WI38 (cell line): ENCODE measurements around the gene SLC22A4.
A peak's percentile ranks its signal among the peaks of the same experiment; 100 is the strongest.

Source experiments
- H3K4me3 ChIP-seq: 2 replicates; pipeline ENCODE4 v1.5.1; 2011; ENCODE audit warnings: low read depth, mild to moderate bottlenecking, control low read depth, low read length
- TF ChIP-seq, protein P1 (sequence below): IDR thresholded peaks from 2 replicates; pipeline ENCODE4 v1.5.1; 2012; ENCODE audit warnings: low read depth, mild to moderate bottlenecking, control low read depth, low read length

SLC22A4 gene

DNA sequence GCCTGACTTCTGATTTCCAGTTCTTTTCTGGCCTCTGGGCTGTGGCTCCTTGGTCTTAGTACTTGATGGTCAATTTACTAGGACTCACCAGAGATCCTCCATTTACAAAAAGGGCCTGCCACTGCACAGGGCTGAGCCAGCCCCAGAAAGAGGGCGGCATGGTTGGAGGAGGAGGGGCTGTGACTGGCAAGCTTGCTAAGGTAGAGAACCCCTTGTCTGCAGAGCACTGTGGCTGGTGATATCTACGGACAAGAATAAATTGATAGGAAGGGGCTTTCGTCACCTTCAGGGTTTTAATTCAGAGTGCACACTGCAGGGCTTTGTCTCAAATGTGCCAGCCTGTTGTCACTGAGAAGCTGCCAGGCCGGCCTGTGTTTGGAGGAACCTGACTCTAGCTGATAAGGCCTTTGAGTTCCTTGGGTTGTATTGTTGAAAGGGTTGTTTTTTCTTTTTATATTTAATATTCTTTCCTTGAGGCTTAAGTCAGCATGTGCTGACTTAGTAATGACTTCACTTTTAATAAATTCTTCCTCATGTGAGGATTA, 90.4 kb downstream of the SLC22A4 start:
- no peak overlapping the region for H3K4me3 ChIP-seq
- TF ChIP-seq, protein P1, sequence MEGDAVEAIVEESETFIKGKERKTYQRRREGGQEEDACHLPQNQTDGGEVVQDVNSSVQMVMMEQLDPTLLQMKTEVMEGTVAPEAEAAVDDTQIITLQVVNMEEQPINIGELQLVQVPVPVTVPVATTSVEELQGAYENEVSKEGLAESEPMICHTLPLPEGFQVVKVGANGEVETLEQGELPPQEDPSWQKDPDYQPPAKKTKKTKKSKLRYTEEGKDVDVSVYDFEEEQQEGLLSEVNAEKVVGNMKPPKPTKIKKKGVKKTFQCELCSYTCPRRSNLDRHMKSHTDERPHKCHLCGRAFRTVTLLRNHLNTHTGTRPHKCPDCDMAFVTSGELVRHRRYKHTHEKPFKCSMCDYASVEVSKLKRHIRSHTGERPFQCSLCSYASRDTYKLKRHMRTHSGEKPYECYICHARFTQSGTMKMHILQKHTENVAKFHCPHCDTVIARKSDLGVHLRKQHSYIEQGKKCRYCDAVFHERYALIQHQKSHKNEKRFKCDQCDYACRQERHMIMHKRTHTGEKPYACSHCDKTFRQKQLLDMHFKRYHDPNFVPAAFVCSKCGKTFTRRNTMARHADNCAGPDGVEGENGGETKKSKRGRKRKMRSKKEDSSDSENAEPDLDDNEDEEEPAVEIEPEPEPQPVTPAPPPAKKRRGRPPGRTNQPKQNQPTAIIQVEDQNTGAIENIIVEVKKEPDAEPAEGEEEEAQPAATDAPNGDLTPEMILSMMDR = no peak

DNA sequence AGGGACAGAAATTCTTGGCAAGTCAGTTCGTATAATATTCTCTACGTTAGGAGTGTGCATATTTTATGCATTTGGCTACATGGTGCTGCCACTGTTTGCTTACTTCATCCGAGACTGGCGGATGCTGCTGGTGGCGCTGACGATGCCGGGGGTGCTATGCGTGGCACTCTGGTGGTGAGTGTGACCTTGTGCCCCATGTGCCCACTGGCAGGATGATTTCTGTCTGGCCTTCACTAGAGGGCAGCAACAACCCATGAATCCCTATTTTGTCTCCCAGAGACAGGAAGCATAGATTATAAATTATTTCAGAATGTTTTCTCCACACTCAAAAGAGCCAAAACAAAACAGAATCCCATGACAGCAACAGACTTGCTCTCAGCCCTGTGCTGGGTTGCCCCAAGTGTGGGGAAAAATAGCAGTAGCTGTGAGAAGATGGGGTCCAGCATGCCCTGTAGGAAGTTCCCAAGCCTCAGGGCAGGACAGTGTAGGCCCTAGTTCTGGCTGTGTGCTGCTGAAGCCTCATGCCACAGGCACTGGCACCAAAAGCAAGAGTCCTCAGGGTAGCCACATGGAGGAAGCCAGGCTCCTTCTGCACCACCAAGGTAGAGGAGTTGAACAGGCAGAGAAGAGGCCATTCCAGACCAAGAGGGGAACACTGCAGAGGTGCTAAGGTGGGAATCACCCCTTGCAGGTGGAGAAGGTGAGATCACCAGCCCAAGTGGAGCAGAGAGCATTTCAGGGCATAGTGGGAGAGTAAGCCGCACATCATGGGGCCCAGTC, 91.3 kb downstream of the SLC22A4 start:
- H3K4me3 ChIP-seq = no peak overlapping the region
- TF ChIP-seq, protein P1 = peak; percentile 71

DNA sequence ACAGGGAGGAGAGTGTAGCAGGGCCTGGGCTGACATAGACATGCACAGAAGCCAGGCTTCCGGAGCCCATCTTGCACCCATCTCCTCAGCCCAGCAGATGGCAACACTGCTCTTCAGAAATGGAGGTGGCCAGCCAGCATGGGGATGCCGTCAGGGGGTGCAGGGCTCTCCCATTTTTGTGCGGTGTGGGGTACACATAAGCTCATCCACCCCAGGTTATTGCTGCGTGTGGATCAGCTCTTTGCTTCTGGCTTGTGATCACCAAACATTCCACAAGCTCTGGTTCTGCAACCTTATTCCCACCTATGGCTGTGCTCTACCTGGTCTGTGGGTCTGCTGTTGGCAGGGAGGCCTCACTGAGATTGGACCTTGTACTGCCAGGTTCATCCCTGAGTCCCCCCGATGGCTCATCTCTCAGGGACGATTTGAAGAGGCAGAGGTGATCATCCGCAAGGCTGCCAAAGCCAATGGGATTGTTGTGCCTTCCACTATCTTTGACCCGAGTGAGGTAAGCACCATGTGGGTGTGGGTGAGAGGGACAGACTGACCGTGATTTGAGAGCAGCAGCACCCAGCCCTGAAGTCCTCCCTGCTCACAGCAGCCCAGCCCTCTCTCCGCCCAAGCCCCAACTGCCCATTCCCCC, 92.6 kb downstream of the SLC22A4 start:
- H3K4me3 ChIP-seq = no peak overlapping the region
- TF ChIP-seq, protein P1 = peak; percentile 83

DNA sequence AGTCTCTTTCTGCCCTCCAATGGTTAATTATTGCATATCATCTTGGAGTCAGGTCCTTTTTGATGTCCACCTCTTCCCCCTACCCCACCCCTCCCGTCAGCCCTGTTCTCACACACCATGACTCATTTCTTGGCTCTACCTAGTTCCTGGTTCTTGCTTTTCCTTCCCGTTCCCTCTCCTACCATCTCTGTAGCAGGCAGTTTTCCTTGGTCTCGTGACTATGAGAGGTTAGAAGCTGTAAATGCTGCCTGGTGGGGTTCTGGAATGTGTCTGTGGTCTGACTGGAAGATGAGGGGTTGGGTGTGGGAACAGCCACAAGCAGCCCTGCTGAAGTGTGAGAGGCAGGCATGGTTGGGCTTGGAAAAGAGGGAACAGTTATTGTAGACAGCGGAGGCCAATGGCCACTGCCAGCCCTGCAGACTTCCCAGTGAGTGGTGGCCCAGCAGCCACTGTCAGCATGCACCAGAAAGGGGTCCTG, 93.5 kb downstream of the SLC22A4 start:
- TF ChIP-seq, protein P1 = no peak
- H3K4me3 ChIP-seq = peak overlapping the region; percentile 11; the same call in 1 of the 2 replicates

DNA sequence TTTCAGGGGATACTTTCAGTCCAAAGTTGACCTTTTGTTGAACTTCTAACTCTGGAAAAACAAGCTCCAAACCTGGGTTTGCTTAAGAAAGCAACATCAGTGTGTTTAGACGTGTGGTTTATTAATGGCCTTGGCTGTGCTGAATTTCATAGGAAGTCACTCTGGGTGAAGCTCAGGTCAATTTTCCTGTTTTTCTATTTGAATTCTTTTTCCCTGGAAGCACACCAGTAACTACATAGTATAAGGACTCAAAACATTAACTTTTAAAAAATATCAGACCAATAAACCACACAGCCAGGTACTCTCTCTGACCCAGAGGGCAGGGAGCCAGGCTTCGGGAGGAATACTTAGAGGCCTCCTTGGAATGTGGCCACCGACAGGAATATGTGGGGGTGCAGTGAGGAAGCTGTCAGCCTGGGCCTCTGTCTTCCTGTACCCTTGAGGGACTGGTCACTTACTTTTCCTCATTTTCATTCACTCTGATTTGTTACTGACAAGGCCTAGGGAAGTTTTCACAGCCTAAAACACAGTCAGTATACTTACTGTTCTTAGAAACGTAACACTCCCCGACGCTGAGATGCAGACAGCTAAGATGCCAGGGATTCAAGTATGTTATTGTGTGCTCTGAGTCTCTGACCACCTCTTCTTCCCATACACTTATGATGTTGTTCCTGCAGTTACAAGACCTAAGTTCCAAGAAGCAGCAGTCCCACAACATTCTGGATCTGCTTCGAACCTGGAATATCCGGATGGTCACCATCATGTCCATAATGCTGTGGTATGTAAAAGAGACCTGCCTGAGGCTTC, 94.3 kb downstream of the SLC22A4 start:
- no peak overlapping the region for H3K4me3 ChIP-seq
- TF ChIP-seq, protein P1 = no peak

DNA sequence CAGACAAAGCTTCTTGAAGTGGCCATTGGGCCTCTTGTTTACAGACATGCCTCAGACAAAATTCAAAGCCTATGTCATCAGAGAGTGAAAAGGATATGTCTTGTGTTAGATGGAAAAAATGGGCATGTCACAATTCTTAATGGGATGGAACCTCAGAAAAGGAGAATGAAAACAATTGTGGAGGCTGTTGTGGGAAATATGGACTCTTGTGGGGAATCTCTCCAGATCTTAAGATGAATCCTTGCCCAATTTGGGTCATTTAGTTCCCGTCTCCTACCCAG, 94.8 kb downstream of the SLC22A4 start:
- TF ChIP-seq, protein P1 = no peak

More for the DNA sequence above, 94.8 kb downstream of the SLC22A4 start:
- no peak overlapping the region for H3K4me3 ChIP-seq
